Mammary epithelial cell (primary cell): ENCODE measurements around the gene LCN15.

ENCODE experiments used
- CTCF ChIP-seq, 2 donors: IDR thresholded peaks in 1 of 2; conservative IDR thresholded peaks in 1 of 2; 2 replicates each; pipeline ENCODE4 v1.5.1; 2011 to 2012; ENCODE audit warnings: inconsistent platforms in 2 of 2, low read length in 2 of 2, mild to moderate bottlenecking in 2 of 2, control low read depth in 1 of 2, low read depth in 1 of 2; ENCODE audit not compliant: insufficient read depth in 1 of 2; ENCODE audit errors: extremely low read depth in 1 of 2
- EZH2 ChIP-seq: IDR thresholded peaks from 2 replicates; pipeline ENCODE4 v1.6.1; 2012; ENCODE audit warnings: low read length, inconsistent platforms, borderline replicate concordance

DNA sequence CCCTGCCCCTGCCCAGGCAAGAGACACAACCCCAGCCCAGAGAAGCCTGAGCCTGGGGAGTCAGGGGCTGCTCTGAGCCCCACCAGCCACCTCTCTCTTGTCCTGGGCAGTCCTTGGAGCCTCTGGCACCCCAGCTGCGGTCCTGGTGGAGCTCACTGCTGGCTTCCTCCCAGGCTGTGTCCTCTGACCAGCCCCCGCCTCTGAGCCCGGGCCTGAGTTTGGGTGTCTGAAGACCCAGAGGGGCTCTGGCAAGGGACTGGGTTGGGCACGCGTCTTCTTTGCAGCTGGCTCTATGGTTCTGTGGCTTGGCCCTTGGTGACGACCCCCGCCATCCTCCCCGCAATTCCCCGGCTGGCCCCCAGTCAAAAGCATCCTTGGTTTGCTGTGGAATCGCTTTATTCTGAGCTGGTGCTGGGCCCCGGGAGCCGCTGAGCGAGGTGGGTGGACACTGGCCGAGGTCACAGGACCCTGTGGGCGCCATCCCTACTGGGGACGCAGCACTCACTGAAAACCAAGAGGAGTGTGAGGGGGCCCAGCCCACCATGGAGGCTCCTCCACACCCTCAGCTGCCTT is 20.6 kb downstream of the LCN15 start:
- TF ChIP-seq CTCF (conservative IDR thresholded peaks at IDR 0.05 in 1 of 2, IDR thresholded peaks at IDR 0.05 in 1 of 2; ENCODE audit: extremely low read depth in 1 of 2, insufficient read depth in 1 of 2, low read depth in 1 of 2, low read length in 2 of 2) (no peak), EZH2 (no peak)
